Measurements from ENCODE around the gene CDC25C.

Gene CDC25C

DNA sequence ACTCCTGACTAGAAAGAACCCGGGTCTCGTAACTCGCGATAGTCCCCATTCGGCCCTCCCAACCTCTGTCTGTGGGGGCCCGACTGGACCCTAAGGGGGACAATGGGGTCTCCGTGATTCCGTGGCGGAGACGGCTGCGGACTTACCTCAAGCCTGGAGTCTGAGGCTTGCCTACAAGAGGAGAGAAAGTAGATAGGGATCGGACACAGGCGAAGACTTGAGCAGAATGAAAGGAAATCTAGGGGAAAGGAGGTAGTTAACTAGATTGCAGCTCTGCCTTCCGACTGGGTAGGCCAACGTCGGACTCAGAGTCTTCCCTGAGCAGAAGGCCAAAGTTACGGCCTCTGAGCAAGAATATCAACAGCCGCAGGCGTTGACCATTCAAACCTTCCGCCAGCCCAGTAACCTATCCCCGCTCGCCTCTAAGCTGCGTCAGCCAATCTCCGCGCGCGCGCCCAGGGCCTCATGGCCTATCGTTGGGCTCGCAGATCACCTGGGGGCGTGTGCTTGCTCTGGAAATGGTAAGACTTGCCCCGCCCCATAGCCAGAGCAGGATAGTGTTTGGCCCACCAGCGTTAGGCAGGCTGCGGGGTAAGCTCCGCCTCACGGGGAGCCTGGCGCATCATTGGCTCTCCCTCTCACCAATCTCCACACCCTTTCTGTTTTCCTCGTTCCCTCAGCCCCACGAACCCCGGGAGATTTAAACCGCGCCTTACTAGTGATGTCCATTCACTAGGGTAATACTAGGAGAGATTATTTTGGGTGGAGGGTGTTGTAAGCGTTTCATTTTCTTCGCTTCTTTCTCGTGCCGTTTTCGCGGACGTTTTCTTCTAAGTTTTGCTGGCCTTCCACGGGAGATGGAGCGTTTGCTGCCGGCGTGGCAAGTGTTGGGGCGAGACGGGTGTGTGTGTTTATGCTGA lies at the start of gene CDC25C:
TSS of gene CDC25C (minus strand) at position 356 of the 920 bp plus-strand sequence. CDS start 624 bp downstream, outside the sequence.
- peak; percentile 100 for DNase-seq

DNA sequence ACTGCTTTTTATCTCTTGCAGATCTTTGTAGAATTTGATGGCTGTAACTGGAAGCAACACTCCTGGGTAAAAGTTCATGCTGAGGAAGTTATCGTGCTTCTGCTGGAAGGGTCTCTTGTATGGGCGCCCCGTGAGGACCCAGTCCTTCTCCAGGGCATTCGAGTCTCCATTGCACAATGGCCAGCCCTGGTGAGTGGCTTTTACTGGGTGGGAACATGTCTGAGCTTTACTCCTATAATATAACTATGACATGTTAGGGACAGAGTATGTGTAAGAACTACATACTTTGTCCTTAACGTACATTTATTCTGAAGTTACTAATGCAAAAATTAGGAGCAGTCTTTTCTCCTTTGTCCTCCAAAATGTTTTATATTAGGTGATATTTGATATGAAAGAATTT lies 41.0 kb upstream of the CDC25C start:
- no peak for DNase-seq

DNA sequence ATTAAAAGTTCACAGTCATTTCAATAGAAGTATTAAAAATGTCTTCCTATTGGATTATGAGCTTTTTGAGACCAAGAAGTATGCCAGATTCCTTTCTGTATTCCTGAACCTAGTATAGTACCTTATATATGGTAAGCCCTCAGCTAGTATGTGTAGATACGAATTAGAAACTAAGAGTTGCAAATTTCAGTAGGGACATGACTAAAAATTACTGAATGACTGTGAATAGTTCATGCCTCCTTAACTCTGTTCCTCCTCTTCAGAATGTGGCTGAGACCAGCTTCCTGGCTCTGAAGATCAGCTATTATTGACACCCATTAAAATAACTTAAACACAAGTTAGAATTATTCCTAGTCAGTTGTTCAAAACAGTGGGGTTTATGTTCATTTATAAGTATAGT lies 40.6 kb upstream of the CDC25C start:
- DNase-seq: no peak

DNA sequence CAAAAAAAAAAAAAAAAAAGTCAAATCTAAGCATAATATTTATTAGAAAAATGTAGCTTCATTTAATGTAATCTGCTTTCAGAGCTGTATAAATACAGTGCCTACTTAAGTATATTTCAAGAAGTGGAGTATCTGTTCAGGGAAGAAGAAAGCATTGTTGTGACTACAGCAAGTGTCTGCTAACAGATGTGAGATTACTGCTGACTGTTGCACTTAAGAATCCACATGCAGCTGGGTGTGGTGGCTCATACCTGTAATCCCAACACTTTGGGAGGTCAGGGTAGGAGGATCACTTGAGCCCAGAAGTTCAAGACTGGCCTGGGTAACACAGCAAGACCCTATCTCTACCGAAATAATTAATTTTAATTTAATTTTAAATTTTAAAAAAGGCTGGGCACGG lies 39.9 kb upstream of the CDC25C start:
- DNase-seq: no peak

DNA sequence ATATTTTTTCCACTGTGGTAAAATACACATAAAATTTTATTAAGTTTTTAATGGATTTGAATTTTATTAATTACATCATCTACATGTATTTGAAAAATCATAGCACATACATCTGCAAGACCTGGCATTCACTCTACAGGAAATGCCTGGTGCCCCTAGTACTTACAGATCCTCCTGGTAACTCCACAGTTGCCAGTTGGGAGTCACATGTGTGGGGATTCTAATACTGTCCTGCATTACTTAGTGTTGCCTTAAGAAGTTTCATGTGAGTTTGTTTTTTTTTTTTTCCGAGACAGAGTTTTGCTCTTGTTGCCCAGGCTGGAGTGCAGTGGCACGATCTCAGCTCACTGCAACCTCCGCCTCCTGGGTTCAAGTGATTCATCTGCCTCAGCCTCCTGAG lies 38.9 kb upstream of the CDC25C start:
- no peak for DNase-seq

DNA sequence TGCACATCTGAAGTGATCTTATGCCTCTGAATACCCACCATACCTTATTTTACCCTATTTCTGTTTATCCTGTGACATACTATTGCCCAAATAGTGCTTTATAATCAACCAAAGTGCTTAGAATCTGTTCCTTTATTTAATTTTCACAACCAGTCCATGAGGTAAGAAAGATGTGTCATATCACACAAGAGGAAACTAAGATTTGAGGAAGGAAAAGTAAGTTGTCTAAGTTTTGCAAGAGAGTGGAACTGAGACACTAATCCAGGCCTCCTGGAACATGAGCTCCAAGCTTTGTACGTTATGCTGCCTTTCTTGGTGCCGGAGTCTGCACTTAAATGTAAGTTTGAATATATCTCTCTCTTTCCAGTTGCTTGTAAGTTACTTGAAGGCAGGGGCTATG lies 38.1 kb upstream of the CDC25C start:
- DNase-seq: no peak

DNA sequence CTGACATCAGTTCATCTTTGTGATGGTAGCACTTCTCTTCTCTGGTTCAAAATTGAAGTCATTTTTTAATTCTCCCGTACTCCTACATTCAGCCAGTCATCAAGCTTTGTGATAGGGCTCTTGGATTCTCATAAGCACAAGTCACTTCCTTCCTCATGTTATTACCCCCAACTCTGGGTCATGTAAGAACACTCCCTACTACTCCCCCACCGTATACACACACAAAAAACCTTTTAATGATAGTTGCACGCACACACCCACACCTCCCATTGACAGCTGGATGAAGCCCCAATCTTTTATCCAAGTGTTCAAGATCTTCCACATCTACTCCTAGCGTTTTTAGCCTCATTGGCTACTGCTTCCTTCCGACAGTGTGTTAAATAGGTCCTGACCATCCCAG lies 37.7 kb upstream of the CDC25C start:
- DNase-seq: no peak

DNA sequence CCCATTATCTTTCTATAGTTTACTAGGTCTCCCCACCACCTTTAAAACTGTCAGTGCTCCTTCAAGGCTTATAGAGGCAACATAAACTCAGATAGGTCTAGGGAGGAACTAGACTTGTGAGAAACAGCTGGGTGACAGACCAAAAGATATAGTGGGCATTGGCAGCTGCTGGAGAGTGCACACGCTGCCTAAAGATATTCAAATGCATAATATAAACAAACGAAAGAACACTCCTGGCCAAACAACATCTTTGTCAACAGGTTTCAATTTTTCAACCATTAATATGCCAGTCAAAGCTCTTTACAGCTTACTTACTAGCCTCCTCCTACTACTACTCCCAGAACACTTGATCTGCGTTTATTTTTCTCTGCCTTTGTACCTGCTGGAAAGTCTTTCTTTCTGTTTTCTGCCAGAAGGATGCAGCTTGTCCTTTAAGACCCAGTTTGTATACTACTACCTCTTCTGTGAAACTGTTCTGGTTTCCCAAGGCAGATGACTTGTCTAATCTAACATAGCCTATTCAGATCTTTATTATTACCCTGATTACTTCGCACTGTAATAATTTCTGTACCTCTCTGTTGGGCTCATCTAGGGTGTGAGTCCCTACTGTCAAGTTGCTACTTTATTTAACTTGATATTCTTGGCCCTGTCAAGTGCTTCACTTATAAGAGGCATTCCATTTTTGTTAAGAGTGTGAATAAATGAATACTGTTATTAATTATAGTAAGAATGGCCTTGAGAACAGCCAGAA lies 35.2 kb upstream of the CDC25C start:
- DNase-seq: no peak

DNA sequence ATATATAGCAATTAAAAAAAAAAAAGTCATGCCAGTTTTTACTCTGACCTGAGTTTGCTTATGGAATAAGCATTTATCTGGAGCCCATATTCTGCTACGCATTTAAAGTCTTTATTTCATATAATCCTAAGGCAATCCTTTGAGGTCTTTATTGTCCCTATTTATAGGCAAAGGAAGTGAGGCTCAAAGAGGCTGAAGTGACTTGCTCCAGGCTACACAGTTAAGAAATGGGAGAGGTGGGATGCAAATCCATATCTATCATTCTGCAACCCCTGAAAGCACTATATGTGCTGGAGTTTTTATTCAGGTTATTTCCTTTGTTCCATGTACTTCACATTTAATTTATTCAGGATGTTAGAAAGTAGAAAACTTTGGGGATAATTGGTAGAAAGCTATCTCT lies 33.0 kb upstream of the CDC25C start:
- no peak for DNase-seq

DNA sequence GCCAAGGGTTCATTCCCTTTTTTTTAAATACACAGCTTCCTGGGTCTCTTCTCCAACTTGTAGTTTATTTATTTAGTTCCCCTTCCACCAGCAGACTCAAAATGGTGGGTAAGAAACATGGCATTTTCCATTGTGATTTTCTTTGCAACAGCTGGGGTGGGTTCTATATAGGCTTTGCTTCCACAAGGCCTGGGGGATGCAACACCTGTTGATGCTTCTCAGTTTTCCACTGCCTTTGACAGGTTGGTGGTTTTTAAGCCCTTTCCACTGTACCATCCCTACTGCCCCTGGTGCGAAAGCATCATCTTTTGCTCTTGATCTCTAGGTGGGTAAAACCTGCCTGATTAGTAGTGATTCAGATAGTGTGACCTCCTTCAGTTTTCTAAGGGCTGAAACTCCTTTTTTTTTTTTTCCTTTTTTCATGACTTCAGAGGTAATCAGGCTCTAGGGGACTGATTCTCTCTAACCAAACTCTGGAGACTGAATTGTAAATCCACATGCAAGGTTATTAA lies 29.4 kb upstream of the CDC25C start:
- no peak for DNase-seq

DNA sequence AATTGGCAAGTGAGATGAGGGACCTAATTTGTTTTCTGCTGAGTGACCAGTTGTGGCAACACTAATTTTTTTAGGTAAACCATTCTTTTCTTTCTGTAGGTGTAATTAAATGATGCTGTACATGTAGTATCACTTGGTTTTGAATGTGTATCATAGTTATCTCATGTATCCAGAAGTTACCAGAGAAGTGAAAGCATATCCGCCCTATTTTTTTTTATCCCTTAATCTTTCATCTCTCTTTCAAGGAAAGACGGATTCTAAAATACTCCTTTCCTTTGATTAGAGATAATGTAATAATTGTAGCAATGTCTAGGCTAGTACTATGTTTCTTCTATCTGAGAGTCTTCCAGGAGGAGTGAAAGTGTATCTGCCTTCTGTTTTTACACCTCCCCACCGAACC lies 28.0 kb upstream of the CDC25C start:
- no peak for DNase-seq

DNA sequence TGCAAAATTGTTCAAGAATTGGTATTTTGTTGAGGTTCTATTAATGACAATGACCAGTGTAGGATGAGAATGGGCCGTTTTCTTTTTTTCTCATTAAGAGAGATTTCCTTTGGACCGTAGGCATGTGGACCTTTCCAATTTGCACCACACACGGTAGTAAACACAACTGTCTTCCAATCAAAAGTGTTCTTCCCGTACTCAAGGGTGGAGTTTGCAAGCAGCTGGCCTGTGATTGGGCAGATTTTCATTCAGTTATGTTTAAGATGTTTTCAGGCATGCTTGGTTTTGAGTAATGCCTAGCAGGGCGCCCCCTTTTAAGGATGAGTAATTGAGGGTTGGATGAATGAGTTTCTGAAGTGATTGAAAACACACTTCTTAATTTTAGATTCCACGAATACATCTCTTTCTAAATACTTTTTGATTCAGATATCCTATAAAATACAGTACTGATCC lies 23.3 kb upstream of the CDC25C start:
- no peak for DNase-seq

DNA sequence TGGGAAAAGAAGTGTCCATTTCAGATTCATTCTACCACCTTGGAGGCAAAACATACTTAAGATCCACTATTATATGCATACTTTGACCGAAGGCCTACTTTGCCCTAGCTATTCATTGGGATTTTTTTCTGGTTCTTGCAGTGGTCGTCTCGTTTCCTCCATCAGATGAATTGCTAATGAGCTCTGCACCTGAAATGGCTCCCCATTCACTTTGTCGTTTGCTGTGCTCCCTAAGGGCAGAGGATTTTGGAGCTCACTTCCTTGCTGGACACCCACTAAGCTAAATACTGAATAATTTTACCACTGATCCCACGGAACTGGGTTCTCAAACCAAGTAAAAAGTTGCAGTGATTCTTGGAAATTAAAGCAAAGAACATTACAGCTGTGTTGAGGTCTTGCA lies 22.8 kb upstream of the CDC25C start:
- DNase-seq: no peak

DNA sequence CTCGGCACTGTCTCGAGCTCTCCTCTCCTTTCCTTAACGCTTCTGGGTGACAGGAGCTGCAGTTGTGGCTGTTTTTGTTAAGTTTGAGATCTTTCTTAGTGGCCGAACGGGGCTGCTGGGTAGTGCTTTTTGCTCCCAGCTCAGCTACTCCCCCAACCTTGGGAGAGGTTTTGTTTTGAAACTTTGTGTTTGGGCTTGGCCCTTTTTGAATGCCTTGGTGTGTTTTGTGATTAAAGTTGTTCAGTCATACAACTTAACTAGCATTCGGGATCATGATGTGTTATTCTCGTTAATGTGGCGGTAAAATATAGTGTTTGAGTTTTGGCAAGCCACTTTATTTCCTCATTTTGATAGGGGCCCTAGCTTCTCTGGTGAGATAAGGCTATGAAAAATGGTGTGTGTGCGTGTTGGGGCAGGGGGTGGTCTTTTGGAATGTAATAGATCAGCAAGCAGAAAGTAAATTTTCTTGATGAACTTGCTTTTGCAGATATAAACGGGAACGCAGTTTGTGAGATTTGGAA lies 22.0 kb upstream of the CDC25C start:
- no peak for DNase-seq

DNA sequence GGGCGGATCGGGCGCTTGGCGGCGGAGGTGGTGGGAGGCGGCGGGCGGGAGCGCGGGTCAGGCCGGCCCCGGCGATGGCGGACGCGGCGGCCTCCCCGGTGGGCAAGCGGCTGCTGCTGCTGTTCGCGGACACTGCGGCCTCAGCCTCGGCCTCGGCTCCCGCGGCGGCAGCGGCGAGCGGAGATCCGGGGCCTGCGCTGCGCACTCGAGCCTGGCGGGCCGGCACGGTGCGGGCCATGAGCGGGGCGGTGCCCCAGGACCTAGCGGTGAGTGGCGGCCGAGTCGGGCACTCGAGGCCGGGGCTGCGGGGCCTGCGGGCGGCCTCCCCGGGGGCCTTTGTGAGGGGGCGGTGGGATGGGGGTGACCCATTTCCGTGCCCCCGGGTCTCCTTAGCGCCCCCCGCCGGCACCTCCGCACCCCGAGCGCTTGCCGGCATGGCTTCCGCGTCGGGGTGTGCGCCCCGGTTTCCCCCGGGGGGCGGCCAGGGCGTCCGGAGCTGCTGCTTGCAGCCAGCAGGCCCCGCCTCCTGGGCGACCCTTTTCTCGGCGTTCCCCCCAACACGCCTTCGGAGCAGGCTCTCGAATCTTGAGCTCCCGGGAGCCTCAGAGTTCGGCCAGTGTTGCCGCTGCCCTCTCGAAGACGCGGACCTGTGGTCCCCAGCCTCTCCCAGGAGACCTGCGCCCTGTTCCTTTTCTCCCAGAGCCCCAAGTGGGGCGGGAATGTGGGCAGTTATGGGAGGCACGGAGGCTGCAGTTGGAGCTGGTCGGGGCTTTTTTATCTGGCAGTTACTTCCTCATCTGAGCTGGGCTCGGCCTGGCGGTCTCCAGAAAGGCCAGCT lies 21.3 kb upstream of the CDC25C start:
- peak; percentile 83 for DNase-seq

DNA sequence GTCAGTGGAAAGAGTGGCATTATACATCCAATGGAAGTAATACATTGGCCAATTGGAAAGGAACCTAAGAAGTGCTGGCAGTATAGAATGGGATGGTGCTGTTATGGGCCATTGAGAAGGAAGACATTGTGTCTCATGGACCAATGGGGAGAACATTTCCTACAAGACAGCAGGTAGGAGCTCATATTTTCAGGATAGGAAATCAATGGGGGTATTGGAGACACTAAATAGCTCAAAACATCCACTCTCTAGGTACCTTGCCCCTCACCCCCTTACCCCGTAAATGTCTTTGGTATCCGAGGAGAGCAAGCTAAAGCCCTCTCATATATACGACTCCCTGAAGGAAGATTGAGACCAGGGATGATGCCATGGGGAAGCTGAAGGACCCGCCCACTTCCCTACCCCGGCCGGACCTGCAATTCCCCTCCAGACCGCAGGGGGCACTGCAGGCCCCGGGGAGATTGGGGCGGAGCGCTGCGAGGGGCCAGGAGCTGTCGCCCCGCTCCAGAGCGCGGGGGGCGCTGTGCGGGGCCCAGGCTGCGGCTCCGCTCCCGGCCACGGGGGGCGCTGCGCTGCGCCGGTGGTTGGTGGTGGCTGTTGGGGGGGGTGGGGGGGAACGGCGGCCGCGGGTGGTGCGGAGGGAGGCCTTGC lies 20.6 kb upstream of the CDC25C start, which contains the start of gene KDM3B:
TSS of gene KDM3B (plus strand) at position 615 of the 651 bp plus-strand sequence. CDS start 111 bp downstream, outside the sequence.
- DNase-seq: peak; percentile 92

DNA sequence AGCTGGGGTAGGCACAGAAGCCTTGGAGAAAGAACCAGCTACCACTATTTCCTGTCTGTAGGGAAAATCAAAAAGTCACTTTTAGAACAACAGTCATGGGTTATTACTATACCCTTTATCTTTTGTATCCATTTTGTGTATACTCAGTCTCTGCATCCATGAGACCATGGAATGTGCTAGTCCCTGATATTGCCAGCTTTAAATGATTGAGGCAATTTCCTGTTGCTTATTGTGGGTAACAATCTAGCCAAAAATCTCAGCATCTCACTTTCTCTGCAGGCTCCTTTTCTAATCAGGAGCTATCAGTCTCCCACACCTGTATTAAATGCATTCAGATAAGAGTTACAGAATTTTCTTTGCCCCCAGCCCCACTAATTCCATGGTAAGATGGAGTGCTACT lies 19.9 kb upstream of the CDC25C start:
- no peak for DNase-seq

DNA sequence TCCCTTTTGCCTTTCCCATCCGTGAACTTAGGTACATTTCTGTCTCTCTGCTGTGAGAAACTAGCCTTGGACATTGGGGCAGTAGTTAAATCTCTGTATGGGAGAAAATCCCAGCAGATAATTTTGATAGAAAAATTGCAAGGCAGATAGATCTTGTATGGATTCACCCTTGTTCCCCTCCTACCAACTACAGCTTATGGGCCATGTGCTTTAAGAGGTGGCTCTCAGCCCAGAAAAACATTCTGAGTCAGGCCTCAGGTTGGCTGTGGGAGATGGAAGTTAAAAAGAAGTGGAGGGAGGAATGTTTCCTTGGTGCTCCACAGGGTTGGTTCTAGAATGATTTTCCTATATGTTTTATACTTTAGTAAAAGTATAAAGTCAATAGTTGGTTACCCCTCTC lies 19.5 kb upstream of the CDC25C start:
- DNase-seq: no peak

DNA sequence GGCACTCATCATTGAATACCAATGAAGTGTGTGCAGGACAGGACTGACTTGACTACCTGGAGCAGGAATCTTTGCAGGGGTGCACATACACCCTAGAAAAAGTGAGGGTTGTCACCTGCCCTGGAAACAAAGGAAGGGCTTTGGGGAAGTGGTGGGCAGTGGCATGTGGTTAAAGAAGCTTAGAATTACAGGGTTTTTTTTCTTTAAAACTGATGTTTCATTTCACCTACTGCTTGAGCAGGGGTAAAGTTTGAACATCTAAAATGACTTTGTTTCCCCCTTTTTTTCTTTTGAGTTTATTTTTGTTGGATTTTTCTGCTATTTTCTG lies 18.9 kb upstream of the CDC25C start:
- DNase-seq: no peak

DNA sequence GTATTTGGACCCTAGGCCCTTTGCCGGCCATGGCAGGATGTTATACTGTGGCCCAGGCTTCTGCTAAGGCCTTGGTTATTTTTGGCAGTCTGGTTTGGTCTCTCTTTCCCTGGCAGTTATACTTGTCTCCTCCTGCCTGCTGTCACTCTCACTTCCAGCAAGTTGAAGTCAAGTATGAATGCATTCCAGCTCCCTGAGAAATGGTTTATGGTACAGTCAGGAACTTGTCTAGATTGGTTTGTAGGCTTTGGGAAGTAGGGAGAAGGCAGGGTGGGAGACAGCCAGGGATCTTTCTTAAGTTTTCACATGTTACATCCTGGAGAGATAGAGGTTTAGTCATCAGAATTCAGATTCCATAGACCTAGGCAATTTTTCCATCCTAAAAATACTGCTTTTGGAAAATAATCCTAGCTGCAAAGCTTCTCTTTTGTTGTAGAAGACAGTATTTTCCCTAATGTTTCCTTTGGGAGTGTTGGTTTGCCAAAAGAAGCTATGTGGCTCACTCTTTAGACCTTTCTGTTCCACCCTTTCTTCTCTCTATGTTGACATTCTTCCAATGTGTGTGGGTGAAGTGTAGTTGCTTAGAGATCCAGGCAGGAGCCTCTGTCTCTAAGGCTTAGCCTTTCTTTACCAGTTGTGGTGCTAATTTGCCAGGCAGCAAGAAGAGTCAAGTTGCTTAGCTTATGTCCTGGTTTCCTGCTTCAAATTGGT lies 18.4 kb upstream of the CDC25C start:
- no peak for DNase-seq

DNA sequence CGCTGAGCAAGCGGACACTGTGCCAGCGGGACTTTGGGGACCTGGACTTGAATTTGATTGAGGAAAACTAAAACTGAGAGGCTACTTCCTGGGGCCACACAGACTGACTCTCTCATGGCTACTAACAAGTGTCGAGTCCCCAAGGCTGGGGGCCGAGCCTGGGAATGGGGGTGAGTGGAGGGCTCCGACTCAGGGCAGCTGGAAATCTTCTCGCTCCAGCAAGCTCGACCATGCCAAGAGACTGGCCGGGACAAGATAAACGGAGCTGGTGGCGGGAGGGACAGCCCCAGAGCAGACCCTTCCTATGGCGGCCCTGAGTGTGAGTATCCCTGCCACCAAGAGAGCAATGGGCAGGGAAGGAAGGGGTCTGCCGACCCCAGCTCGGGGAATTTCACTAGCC lies 15.3 kb upstream of the CDC25C start:
- no peak for DNase-seq
